IMR-90 (cell line): ENCODE results near the gene NEUROD4. TPM values are rescaled to one million over a fixed set of nuclear protein-coding genes. Genes with fewer than 3 reads are reported as not detected.

Experiments
- ATAC-seq: fragments of 200-7000 bp; cut with Tn5 transposase; 2 replicates; pipeline ENCODE4 v1.9.1; 2020; ENCODE audit warnings: low read depth, mild to moderate bottlenecking, moderate library complexity
- BruUV-seq: library from RNA; stranded (reverse); fragments of 400-500 nt; replicated peaks from 2 replicates; lab custom pipeline; 2021; lab: Mats Ljungman, UMichigan
- CTCF ChIA-PET: fragments of 300-600 bp; formaldehyde crosslinking; extraction: SDS; loops from one replicate; lab custom pipeline; 2021; ENCODE audit warnings: antibody characterized with exemption; lab: Yijun Ruan, JAX
- POLR2A ChIA-PET: fragments of 300-600 bp; sonication (Branson Sonifier 250); formaldehyde crosslinking; loops from one replicate; lab custom pipeline; 2022; ENCODE audit warnings: antibody characterized with exemption; ENCODE audit not compliant: unreplicated experiment; lab: Charles Lee
- DNase-seq: peaks from one replicate; pipeline ENCODE4 v3.0.0; 2013
- H2AFZ ChIP-seq: replicated peaks from 2 replicates; pipeline ENCODE3; 2013; ENCODE audit warnings: low read length, mild to moderate bottlenecking; ENCODE audit not compliant: poor library complexity
- H2AK5ac ChIP-seq: 2 replicates; pipeline ENCODE4 v1.6.1; 2013; ENCODE audit warnings: low read depth, low read length, inconsistent platforms
- H2AK9ac ChIP-seq: replicated peaks from 2 replicates; pipeline ENCODE3; 2013; ENCODE audit warnings: mild to moderate bottlenecking, low read depth, low read length, moderate library complexity; ENCODE audit not compliant: poor library complexity
- H2BK120ac ChIP-seq: 2 replicates; pipeline ENCODE4 v1.6.1; 2013; ENCODE audit warnings: low read depth, low read length, inconsistent platforms
- H2BK15ac ChIP-seq: 3 replicates; pipeline ENCODE4 v1.6.1; 2013; ENCODE audit warnings: low read depth, low read length, inconsistent platforms
- H2BK20ac ChIP-seq: 2 replicates; pipeline ENCODE4 v1.6.1; 2013; ENCODE audit warnings: low read depth, mild to moderate bottlenecking, inconsistent platforms, low read length, moderate library complexity
- H2BK5ac ChIP-seq: 2 replicates; pipeline ENCODE4 v1.6.1; 2013; ENCODE audit warnings: mild to moderate bottlenecking, low read depth, low read length, inconsistent platforms; ENCODE audit not compliant: poor library complexity, severe bottlenecking
- H3K14ac ChIP-seq: replicated peaks from 2 replicates; pipeline ENCODE4 v1.6.1; 2013; ENCODE audit warnings: low read depth, low read length, inconsistent platforms
- H3K18ac ChIP-seq: 2 replicates; pipeline ENCODE4 v1.6.1; 2013; ENCODE audit warnings: low read depth, low read length, control low read depth
- H3K23ac ChIP-seq: 2 replicates; pipeline ENCODE4 v1.6.1; 2013; ENCODE audit warnings: low read depth, low read length, inconsistent platforms
- H3K27ac ChIP-seq: 2 replicates; pipeline ENCODE4 v1.5.1; 2013; ENCODE audit warnings: mild to moderate bottlenecking, control low read depth, low read length; ENCODE audit not compliant: insufficient read depth
- H3K27me3 ChIP-seq: 2 replicates; pipeline ENCODE4 v1.6.1; 2013; ENCODE audit warnings: low read length; ENCODE audit not compliant: control insufficient read depth, insufficient read depth
- H3K36me3 ChIP-seq: 2 replicates; pipeline ENCODE4 v1.6.1; 2013; ENCODE audit warnings: low read length, mixed read lengths; ENCODE audit not compliant: control insufficient read depth, insufficient read depth
- H3K4ac ChIP-seq: 2 replicates; pipeline ENCODE4 v1.6.1; 2013; ENCODE audit warnings: low read depth, low read length, inconsistent platforms
- H3K4me1 ChIP-seq: 2 replicates; pipeline ENCODE4 v1.6.1; 2013; ENCODE audit warnings: low read length, mixed read lengths; ENCODE audit not compliant: control insufficient read depth, insufficient read depth
- H3K4me2 ChIP-seq: 2 replicates; pipeline ENCODE4 v1.6.1; 2013; ENCODE audit warnings: low read depth, mild to moderate bottlenecking, control low read depth, low read length, moderate library complexity
- H3K4me3 ChIP-seq: 2 replicates; pipeline ENCODE4 v1.5.1; 2013; ENCODE audit warnings: low read depth, mild to moderate bottlenecking, control low read depth, low read length, moderate library complexity; ENCODE audit not compliant: insufficient read depth
- H3K56ac ChIP-seq: 2 replicates; pipeline ENCODE4 v1.6.1; 2013; ENCODE audit warnings: low read length, inconsistent platforms; ENCODE audit not compliant: insufficient read depth; ENCODE audit errors: extremely low read depth
- H3K79me1 ChIP-seq, 2 experiments: 2 replicates each; pipeline ENCODE4 v1.6.1; 2013; ENCODE audit warnings: low read length in 2 of 2, inconsistent platforms in 1 of 2, low read depth in 1 of 2
- H3K9ac ChIP-seq: 2 replicates; pipeline ENCODE4 v1.6.1; 2013; ENCODE audit warnings: low read depth, low read length, control low read depth
- H3K9me1 ChIP-seq: 2 replicates; pipeline ENCODE4 v1.6.1; 2013; ENCODE audit warnings: low read length, inconsistent platforms; ENCODE audit not compliant: insufficient read depth
- H3K9me3 ChIP-seq: 2 replicates; pipeline ENCODE4 v1.6.1; 2013; ENCODE audit warnings: low read length; ENCODE audit not compliant: control insufficient read depth, insufficient read depth
- H4K20me1 ChIP-seq: 2 replicates; pipeline ENCODE4 v1.6.1; 2013; ENCODE audit warnings: low read length, inconsistent platforms; ENCODE audit not compliant: insufficient read depth
- H4K5ac ChIP-seq: 2 replicates; pipeline ENCODE4 v1.6.1; 2013; ENCODE audit warnings: mild to moderate bottlenecking, low read depth, low read length, control low read depth
- H4K8ac ChIP-seq, 2 experiments: 2 replicates each; pipeline ENCODE4 v1.6.1; 2013; ENCODE audit warnings: low read depth in 2 of 2, low read length in 2 of 2, control low read depth in 1 of 2, inconsistent platforms in 1 of 2
- H4K91ac ChIP-seq: 2 replicates; pipeline ENCODE4 v1.6.1; 2013; ENCODE audit warnings: low read depth, low read length, inconsistent platforms; ENCODE audit not compliant: insufficient read depth
- CEBPB ChIP-seq: IDR thresholded peaks from 2 replicates; pipeline ENCODE4 v1.6.1; 2012; ENCODE audit warnings: low read depth, low read length, improper control_type of control experiment
- MAFK ChIP-seq: IDR thresholded peaks from 2 replicates; pipeline ENCODE4 v1.6.1; 2012; ENCODE audit warnings: low read depth, low read length, improper control_type of control experiment
- WGBS, 2 experiments: methylation state at CpG; one replicate each; pipeline versions ENCODE4 v1.1.5 to v1.1.7; 2013; ENCODE audit warnings: missing lambda C conversion rate in 2 of 2; ENCODE audit not compliant: insufficient read length in 1 of 2; ENCODE audit errors: extremely low coverage in 2 of 2; 5-methylcytosine and 5-hydroxymethylcytosine counted together
- dilution Hi-C: fragments of 300-500 bp; cut with HindIII; formaldehyde crosslinking; loops from one replicate; pipeline ENCODE4 v1.14.3; 2018; ENCODE audit warnings: low sequenced_read_pairs; ENCODE audit not compliant: unreplicated experiment
- in situ Hi-C: fragments of 300-500 bp; cut with MboI; formaldehyde crosslinking; loops from 3 replicates; pipeline ENCODE4 v1.14.3; 2019; ENCODE audit warnings: low sequenced_read_pairs, inconsistent platforms, mixed read lengths
- intact Hi-C: fragments of 100-400 bp; cut with micrococcal nuclease; formaldehyde crosslinking; loops from 2 replicates; pipeline ENCODE4 v1.10.0; 2022
- polyA plus RNA-seq, 3 experiments: library from polyadenylated mRNA; depleted of rRNA; stranded (reverse); fragments of >200 nt; gene quantifications; 2 replicates each; pipeline ENCODE4 v1.2.3, GENCODE V29; 2012; ENCODE audit warnings: low replicate concordance in 1 of 3
- total RNA-seq: library from RNA; depleted of rRNA; stranded (reverse); fragments of >200 nt; gene quantifications from 2 replicates; pipeline ENCODE4 v1.2.3, GENCODE V29; 2012

The NEUROD4 gene
- total and polyA plus RNA-seq, 2 of the 4 experiments (the other 2 are of a cell fraction), result not detected

- no peak overlapping the region for H2BK5ac ChIP-seq
- no peak overlapping the region for H2BK120ac ChIP-seq
- no peaks in the 10 kb centered on the region for H3K9me3 ChIP-seq
- intact Hi-C loops (no loop called here), dilution Hi-C loops (no loop called here), in situ Hi-C loops (loop anchor here (25.0 kb wide), 1 partner anchor 296 kb away; no protein-coding TSS in a partner anchor)
- H3K56ac ChIP-seq, result no peak overlapping the region
- H2AK5ac ChIP-seq, result no peak overlapping the region
- no peak overlapping the region for H3K9ac ChIP-seq
- H3K4me2 ChIP-seq, result no peak overlapping the region
- no peak overlapping the region for H3K14ac ChIP-seq
- no peak overlapping the region for H2AK9ac ChIP-seq
- ATAC-seq (no peak), DNase-seq (no peak)
- H4K8ac ChIP-seq, result no peak overlapping the region
- ChIA-PET CTCF (no interaction called here), POLR2A (no interaction called here)
- BruUV-seq, result no TSS peak
- no peak overlapping the region for H3K4ac ChIP-seq
- no peak overlapping the region for H2AFZ ChIP-seq
- H3K79me1 ChIP-seq, result no peaks in the 10 kb centered on the region
- H2BK15ac ChIP-seq, result no peak overlapping the region
- no peaks in the 10 kb centered on the region for H3K9me1 ChIP-seq
- no peaks in the 10 kb centered on the region for H4K20me1 ChIP-seq
- no peak overlapping the region for H2BK20ac ChIP-seq
- no peaks in the 10 kb centered on the region for H3K27me3 ChIP-seq
- no peak for TF ChIP-seq MAFK
- peak; percentile 69 for TF ChIP-seq CEBPB
- no peaks in the 10 kb centered on the region for H3K4me1 ChIP-seq
- no peak overlapping the region for H3K18ac ChIP-seq
- H4K91ac ChIP-seq, result no peak overlapping the region
- H4K5ac ChIP-seq, result no peak overlapping the region
- no CpG with 5 or more reads among the region's 4 CpGs for WGBS, 2 experiments
- H3K4me3 ChIP-seq, result no peak overlapping the region
- no peaks in the 10 kb centered on the region for H3K36me3 ChIP-seq
- H3K27ac ChIP-seq, result no peak overlapping the region
- H3K23ac ChIP-seq, result no peak overlapping the region
Observed at GRCh38 chr12:55058776-55059175, 39.0 kb downstream of the NEUROD4 start.
